ENCODE results near the gene SCRN3.
A peak's percentile ranks its signal among the peaks of the same experiment; 100 is the strongest.

SCRN3 gene

DNA sequence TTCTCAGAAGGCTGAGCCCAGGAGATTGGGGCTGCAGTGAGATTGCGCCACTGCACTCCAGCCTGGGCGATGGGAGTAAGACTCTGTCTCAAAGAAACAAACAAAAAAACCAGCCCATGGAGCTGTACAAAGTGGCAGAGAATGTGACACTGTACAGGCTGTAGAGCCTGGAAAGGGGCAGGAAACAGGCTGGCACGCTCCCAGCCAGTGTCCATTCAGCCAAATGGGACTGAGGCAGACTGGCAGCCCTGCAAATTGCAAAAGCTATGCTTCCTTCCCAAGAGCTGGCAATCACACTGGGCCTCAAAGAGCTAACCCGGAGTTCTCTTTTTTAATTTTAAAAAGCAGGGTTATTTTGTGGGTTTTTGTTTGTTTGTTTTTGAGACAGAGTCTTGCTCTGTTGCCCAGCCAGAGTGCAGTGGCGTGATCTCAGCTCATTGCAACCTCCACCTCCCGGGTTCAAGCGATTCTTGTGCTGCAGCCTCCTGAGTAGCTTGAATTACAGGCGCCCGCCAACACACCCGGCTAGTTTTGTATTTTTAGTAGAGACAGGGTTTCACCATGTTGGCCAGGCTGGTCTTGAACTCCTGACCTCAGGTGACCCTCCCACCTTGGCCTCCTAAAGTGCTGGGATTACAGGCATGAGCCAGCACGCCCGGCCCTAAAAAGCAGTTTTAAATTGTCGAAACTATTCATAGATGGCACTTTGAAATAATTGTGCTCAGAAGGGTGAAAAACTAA lies 42.8 kb downstream of the SCRN3 start:
- TF ChIP-seq, protein P1, sequence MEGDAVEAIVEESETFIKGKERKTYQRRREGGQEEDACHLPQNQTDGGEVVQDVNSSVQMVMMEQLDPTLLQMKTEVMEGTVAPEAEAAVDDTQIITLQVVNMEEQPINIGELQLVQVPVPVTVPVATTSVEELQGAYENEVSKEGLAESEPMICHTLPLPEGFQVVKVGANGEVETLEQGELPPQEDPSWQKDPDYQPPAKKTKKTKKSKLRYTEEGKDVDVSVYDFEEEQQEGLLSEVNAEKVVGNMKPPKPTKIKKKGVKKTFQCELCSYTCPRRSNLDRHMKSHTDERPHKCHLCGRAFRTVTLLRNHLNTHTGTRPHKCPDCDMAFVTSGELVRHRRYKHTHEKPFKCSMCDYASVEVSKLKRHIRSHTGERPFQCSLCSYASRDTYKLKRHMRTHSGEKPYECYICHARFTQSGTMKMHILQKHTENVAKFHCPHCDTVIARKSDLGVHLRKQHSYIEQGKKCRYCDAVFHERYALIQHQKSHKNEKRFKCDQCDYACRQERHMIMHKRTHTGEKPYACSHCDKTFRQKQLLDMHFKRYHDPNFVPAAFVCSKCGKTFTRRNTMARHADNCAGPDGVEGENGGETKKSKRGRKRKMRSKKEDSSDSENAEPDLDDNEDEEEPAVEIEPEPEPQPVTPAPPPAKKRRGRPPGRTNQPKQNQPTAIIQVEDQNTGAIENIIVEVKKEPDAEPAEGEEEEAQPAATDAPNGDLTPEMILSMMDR (IDR thresholded peaks at IDR 0.05; ENCODE audit: low read depth, low read length, missing control alignments) = no peak
- no peak overlapping the region for H3K4me3 ChIP-seq (replicated peaks; ENCODE audit: low read depth, low read length)
- DNase-seq (ENCODE audit: extremely low read depth, low read depth) = no peak

DNA sequence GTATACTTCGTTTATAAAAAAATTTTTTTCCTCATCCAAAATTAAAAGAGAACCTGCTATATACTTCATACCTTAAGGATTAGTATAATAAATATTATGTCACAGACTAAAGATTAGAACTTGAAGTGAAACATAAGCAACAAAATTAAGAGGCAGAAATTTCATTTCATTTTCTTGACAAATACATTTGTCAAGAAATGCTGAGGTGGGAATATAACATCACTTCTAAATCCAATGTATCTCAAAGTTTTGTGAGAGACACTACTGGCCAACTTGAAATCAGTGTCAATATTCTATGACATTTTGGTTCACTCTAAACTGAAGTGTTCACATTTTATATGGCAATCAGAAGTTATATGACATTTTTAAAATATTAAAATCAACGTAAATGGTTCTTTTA lies 43.8 kb downstream of the SCRN3 start:
- DNase-seq (ENCODE audit: extremely low read depth, low read depth) = no peak
- H3K4me3 ChIP-seq (replicated peaks; ENCODE audit: low read depth, low read length) = no peak overlapping the region
- TF ChIP-seq, protein P1 (IDR thresholded peaks at IDR 0.05; ENCODE audit: low read depth, low read length, missing control alignments) = no peak

DNA sequence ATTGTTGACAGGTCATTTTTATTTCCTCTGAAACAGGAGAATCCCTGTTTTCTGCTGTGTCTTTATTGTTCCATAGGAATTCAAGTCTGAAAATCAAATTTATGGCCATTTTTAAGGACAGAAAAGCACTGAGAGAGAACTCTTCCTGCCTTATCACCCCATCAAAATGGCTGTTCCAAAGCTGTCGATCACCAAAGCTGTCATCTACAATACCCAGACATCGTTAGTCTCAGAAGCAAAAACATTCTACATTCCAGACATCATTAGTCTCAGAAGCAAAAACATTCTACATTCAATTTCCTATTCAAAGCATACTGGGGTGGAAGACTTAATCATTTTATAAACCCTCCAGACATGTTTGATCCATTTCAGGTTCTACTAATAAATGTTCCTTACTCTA lies 44.4 kb downstream of the SCRN3 start:
- no peak overlapping the region for H3K4me3 ChIP-seq (replicated peaks; ENCODE audit: low read depth, low read length)
- no peak for DNase-seq (ENCODE audit: extremely low read depth, low read depth)
- TF ChIP-seq, protein P1 (IDR thresholded peaks at IDR 0.05; ENCODE audit: low read depth, low read length, missing control alignments) = no peak

DNA sequence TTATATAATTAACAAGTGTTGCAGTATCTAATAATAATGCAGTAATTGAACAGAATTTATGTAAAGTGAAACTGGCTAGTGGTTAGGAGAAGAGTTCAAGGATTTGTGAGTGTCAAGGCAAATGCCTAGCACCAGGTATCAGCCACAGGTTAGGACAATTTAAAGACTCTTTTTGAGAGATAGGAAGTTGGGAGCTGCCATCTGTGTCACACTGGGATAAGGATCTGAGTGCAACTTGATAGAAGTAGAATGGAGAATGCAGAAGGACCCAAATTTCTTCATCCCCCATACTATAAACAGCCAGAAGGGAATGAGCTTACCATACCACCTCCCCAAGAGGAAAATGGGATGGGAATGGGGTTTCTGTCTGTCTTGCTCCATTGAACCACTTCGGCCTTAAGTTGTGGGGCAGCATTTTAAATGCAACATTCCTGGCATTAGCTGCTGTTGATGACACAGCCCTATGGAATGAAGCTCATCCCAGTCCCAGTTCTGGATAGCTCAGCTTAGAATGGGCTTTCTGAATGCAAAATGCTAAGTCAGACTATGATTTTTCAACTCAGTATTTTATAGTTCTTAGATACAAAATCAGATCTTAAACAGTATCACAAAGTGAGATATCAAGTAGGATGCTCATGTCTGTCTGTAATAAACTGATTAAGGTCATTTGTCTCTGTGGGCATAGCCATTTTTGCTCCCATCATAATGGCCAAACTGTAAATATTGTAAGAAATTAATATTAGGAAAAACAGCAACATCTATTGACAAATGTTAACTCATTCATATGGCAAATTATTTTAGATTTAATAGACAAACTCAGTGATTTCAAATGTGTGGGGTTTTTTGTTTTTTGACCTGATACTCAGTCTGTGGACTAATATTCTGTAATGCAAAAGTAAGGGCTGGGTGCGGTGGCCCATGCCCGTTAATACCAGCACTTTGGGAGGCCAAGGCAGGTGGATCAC lies 47.3 kb downstream of the SCRN3 start:
- TF ChIP-seq, protein P1 (IDR thresholded peaks at IDR 0.05; ENCODE audit: low read depth, low read length, missing control alignments) = no peak
- DNase-seq (ENCODE audit: extremely low read depth, low read depth) = peak; percentile 61
- H3K4me3 ChIP-seq (replicated peaks; ENCODE audit: low read depth, low read length) = no peak overlapping the region

DNA sequence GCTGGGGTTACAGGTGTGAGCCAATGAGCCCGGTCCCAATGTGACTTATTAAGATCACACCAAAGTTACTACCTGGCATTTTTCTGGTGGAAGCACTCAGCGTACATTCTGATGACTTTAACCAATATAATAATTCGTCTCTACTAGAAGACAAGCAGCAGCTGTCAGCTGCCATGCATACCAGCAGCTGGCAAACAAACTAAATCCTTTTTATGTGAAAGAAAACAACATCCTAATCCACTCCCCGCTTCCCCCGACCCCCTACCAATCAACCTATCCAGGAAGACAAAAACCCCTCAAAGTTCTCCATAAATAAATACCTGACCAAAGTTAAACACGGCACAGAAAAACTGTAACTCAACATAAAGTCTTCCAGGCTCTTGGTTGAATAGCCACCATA lies 49.2 kb downstream of the SCRN3 start:
- H3K4me3 ChIP-seq (replicated peaks; ENCODE audit: low read depth, low read length) = no peak overlapping the region
- TF ChIP-seq, protein P1 (IDR thresholded peaks at IDR 0.05; ENCODE audit: low read depth, low read length, missing control alignments) = no peak
- DNase-seq (ENCODE audit: extremely low read depth, low read depth) = no peak

DNA sequence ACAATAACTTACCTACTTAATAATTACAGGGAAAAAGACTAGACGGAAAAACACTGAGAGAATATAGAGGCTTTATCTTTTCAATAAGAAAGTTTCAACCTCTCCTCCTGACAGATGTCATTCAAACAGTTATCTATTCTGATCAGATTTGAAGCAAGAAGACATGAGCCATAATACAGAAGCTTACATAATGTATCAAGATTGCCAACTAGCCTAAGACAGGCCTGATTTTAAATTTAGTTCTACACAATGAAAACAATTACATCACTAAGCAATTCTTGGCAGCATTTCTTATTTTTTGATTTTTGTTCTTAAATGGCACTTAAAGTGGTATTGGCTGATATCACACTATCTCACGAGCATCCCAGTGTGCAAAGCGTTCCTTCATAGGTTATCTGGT lies 49.7 kb downstream of the SCRN3 start:
- DNase-seq (ENCODE audit: extremely low read depth, low read depth) = no peak
- no peak overlapping the region for H3K4me3 ChIP-seq (replicated peaks; ENCODE audit: low read depth, low read length)
- TF ChIP-seq, protein P1 (IDR thresholded peaks at IDR 0.05; ENCODE audit: low read depth, low read length, missing control alignments) = no peak
